Spleen (tissue), 11 donors: ENCODE data around the gene COL11A2. TPM values are rescaled to one million over a fixed set of nuclear protein-coding genes. Genes with fewer than 3 reads are reported as not detected.

Experiments
- DNase-seq: peaks from one replicate; pipeline ENCODE4 v3.0.0-alpha.2; 2020
- H3K27ac ChIP-seq, 8 donors: fragments of 200-600 bp; sonication (generic) in 7 of 8; 1 replicate in 4 of 8; 2 replicates in 4 of 8; pipeline versions ENCODE4 v1.5.0 to v1.8.0; 2016 to 2021; ENCODE audit warnings: inconsistent platforms in 4 of 8, mild to moderate bottlenecking in 4 of 8, moderate library complexity in 1 of 8
- H3K27me3 ChIP-seq, 7 donors: fragments of 200-600 bp; sonication (generic) in 6 of 7; replicated peaks in 1 of 7; 1 replicate in 4 of 7; 2 replicates in 3 of 7; pipeline versions ENCODE4 v1.5.0 to v1.8.0; 2016 to 2021; ENCODE audit warnings: inconsistent platforms in 3 of 7, mild to moderate bottlenecking in 1 of 7
- H3K36me3 ChIP-seq, 6 donors: fragments of 200-600 bp; sonication (generic) in 5 of 6; 1 replicate in 4 of 6; 2 replicates in 2 of 6; pipeline versions ENCODE4 v1.5.0 to v1.8.0; 2016 to 2021; ENCODE audit warnings: inconsistent platforms in 2 of 6
- H3K4me1 ChIP-seq, 6 donors: fragments of 200-600 bp; sonication (generic) in 5 of 6; 1 replicate in 3 of 6; 2 replicates in 3 of 6; pipeline versions ENCODE4 v1.5.0 to v1.8.0; 2016 to 2021; ENCODE audit warnings: inconsistent platforms in 3 of 6
- H3K4me3 ChIP-seq, 8 donors: fragments of 200-600 bp; sonication (generic) in 7 of 8; 1 replicate in 4 of 8; 2 replicates in 4 of 8; pipeline versions ENCODE4 v1.5.0 to v1.8.0; 2016 to 2021; ENCODE audit warnings: inconsistent platforms in 4 of 8, mild to moderate bottlenecking in 4 of 8, moderate library complexity in 2 of 8
- H3K9me3 ChIP-seq, 8 donors: fragments of 200-600 bp; sonication (generic) in 7 of 8; 1 replicate in 4 of 8; 2 replicates in 4 of 8; pipeline versions ENCODE4 v1.5.0 to v1.8.0; 2016 to 2021; ENCODE audit warnings: inconsistent platforms in 4 of 8
- CTCF ChIP-seq, 11 experiments: fragments of 200-600 bp in 7 of 11; fragments of 450-650 bp in 4 of 11; sonication (generic) in 4 of 11; IDR thresholded peaks in 8 of 11; conservative IDR thresholded peaks in 3 of 11; 1 replicate in 7 of 11; 2 replicates in 4 of 11; pipeline versions ENCODE4 v1.4.0 to v1.8.0; 2016 to 2021; ENCODE audit warnings: antibody characterized with exemption in 11 of 11, inconsistent platforms in 4 of 11, mild to moderate bottlenecking in 1 of 11
- POLR2A ChIP-seq, 3 donors: fragments of 450-650 bp; IDR thresholded peaks; one replicate each; pipeline ENCODE4 v1.5.1; 2017; ENCODE audit warnings: antibody characterized with exemption in 3 of 3, mild to moderate bottlenecking in 1 of 3
- POLR2AphosphoS5 ChIP-seq, 3 donors: sonication (generic); formaldehyde crosslinking; IDR thresholded peaks; one replicate each; pipeline ENCODE4 v1.5.1; 2017; ENCODE audit warnings: antibody characterized with exemption in 3 of 3
- WGBS, 5 donors: extraction: QIAGEN DNeasy Blood & Tissue Kit in 3 of 5; methylation state at CpG; one replicate each; pipeline versions ENCODE4 v1.1.5 to v1.1.7; 2013 to 2018; 5-methylcytosine and 5-hydroxymethylcytosine counted together
- intact Hi-C: fragments of 100-400 bp; cut with DNase I; formaldehyde crosslinking; loops from one replicate; pipeline ENCODE4 v1.15.0; 2023; ENCODE audit warnings: low total_unique reads
- polyA plus RNA-seq, 3 donors: library from polyadenylated mRNA; stranded (reverse); fragments of 200-250 nt; gene quantifications; one replicate each; pipeline ENCODE4 v1.2.1, GENCODE V29; 2013
- total RNA-seq, 7 donors: library from RNA; depleted of rRNA in 3 of 7; stranded (reverse); fragments of >200 nt in 3 of 7; fragmentation: NEBNext Ultra II Directional in 4 of 7; extraction: Animal tissue kit (Norgen Biotek cat#: 25700) in 4 of 7; gene quantifications; one replicate each; pipeline versions ENCODE4 v1.1.0 to v1.2.1, GENCODE V29; 2016 to 2021
- donor health status: healthy with polysubstance abuse.
- donor health status: DM: no; HTN: no; CAD: no; lungs with moderate emphysema.
- donor health status: DM: no; HTN: no; CAD: no.
- donor health status: Bipolar disorder and iron deficiency.
- donor health status: healthy.
- donor health status: DM: no; HTN: no; CAD: no.
- donor health status: DM: yes; HTN: yes; CAD: no.

The COL11A2 gene
- total and polyA plus RNA-seq, 10 donors, result 0.68 to 2.4 (median 1.3) TPM

DNA sequence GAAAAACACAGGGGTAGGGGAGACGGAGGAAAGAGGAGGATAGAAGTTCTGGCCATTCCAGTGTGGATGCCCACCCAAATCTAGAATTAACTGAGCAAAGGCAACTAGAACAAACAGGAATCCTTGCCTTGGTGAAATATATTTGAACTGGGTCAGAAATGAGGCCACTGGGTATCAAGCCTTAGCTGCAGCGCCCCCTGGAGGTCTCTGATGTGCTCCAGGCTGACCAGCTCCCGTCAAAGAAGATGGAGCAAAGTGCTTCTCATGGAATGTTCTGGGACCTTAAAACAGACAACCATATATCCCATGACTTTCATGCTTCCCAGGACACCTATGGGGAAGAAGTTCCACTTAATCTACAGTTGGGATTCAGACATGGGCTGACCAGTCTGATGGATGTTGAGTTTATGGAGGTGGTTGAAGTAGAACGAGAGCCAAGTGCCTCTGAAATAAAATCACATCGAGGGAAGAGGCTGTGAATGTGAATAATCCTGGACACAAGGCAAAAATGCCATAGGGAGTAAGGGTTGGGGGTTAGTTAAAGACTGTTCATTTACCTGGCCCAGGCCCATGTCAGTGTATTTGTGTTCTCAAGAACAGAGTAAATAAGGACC, 66.1 kb downstream of the COL11A2 start:
- TF ChIP-seq CTCF (IDR thresholded peaks at IDR 0.05 in 8 of 11, conservative IDR thresholded peaks at IDR 0.05 in 3 of 11), result peak; percentile 27 to 78 (median 57)
- TF ChIP-seq POLR2AphosphoS5 (IDR thresholded peaks at IDR 0.05), result no peak
- Histone ChIP-seq H3K4me1 (no peaks in the 10 kb centered on the region), H3K27me3 (no peaks in the 10 kb centered on the region), H3K4me3 (no peak overlapping the region), H3K36me3 (no peaks in the 10 kb centered on the region), H3K27ac (no peak overlapping the region), H3K9me3 (peaks cover 0 to 19% (median 15%) of the 10 kb centered on the region in 8 donors)
- peak; percentile 90 for DNase-seq
- intact Hi-C loops, result no loop called here
- 40 to 71% (median 51%) methylated on average over 5 of the region's 5 CpGs for WGBS, 5 donors

DNA sequence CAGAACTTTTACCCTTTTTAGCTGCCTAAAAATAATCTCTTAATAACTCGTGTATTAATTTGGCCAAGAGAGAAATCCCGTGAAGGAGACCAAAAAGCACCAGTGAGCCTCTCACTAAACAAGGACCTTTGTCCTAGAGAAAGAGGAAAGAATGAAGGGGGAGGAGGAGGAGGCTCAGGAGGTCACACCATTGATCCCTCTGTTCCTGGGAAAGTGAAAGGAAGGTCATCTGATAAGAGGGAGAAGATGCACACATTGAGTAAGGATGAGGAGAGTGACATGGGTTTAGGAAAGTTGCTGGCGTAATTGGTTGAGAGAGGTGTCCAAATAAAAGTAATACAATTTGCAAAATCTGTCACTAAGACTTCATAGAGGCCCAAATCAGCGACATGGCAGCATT, 67.3 kb downstream of the COL11A2 start:
- H3K9me3 ChIP-seq, result peaks cover 0 to 19% (median 15%) of the 10 kb centered on the region in 8 donors
- H3K27ac ChIP-seq, result no peak overlapping the region
- no peaks in the 10 kb centered on the region for H3K4me1 ChIP-seq
- TF ChIP-seq CTCF (IDR thresholded peaks at IDR 0.05 in 8 of 11, conservative IDR thresholded peaks at IDR 0.05 in 3 of 11) (no peak), POLR2A (IDR thresholded peaks at IDR 0.05) (no peak), POLR2AphosphoS5 (IDR thresholded peaks at IDR 0.05) (no peak)
- DNase-seq, result no peak
- intact Hi-C loops, result no loop called here
- WGBS, 5 donors, result 74 to 83% (median 82%) methylated on average over 4 of the region's 4 CpGs
- H3K4me3 ChIP-seq, result no peak overlapping the region
- H3K27me3 ChIP-seq, result no peaks in the 10 kb centered on the region
- H3K36me3 ChIP-seq, result no peaks in the 10 kb centered on the region

DNA sequence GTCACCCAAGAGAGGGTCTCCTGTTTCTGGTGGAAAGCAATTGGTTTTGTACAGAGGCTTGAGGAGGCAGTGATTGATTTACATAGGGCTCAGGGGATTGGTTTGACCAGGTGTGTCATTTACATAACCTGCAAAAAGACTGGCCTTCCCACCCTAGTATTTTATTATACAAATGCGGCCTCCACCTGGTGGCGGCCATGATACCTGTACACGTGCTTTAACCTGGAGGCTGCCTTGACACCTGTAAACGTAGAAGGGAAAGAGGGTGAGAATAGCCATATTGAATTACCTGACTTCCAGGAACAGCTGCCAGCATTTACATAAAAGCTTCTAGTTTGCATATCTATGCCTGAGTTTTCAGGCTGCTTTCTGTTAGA, 67.8 kb downstream of the COL11A2 start:
- Histone ChIP-seq H3K36me3 (no peaks in the 10 kb centered on the region), H3K27me3 (no peaks in the 10 kb centered on the region), H3K4me1 (no peaks in the 10 kb centered on the region), H3K9me3 (peaks cover 0 to 19% (median 15%) of the 10 kb centered on the region in 8 donors), H3K27ac (no peak overlapping the region), H3K4me3 (no peak overlapping the region)
- no peak for DNase-seq
- TF ChIP-seq POLR2A (IDR thresholded peaks at IDR 0.05) (no peak), POLR2AphosphoS5 (IDR thresholded peaks at IDR 0.05) (no peak), CTCF (IDR thresholded peaks at IDR 0.05 in 8 of 11, conservative IDR thresholded peaks at IDR 0.05 in 3 of 11) (no peak)
- WGBS, 5 donors, result 63 to 96% (median 85%) methylated on average over 4 of the region's 4 CpGs
- intact Hi-C loops, result no loop called here

DNA sequence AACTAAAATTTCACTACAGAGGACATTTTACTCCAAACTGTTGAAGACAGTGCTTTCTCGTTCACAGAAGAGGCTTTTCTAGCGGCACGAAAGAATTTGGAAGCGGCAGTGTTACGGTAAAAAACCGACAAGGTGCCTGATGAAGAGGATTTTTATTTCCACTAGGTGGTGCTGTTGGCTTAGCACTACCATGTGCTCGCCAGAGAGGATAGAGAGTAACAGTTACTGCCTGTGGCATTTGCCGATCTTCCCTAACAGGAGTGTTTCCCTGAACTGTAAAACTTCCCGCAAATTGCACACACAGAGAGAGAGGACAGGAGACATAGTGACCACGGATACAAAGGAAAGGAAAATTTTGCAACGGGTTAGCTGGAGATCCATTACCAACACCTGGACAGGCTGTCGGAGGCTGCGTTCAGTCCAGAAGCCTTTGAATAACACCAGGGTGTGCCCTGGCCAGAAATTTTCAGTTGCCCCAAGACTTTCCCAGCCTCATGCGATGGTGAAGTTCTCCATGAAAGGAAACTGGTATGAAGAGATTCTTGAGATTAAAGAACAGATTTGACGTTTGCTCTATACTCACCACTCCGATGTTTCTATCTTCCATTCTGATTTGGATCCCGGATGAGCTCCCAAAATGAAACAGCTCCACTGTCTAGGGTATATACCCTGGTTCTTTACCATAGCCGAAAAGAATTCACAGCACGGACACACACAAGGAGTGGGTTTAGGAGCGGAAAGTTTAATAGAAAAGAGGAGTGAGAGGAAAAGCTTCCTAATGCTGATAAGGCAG, 68.3 kb downstream of the COL11A2 start:
- Histone ChIP-seq H3K36me3 (no peaks in the 10 kb centered on the region), H3K27me3 (no peaks in the 10 kb centered on the region), H3K27ac (no peak overlapping the region), H3K4me3 (no peak overlapping the region), H3K4me1 (no peaks in the 10 kb centered on the region), H3K9me3 (peaks cover 0 to 19% (median 15%) of the 10 kb centered on the region in 8 donors)
- intact Hi-C loops, result no loop called here
- TF ChIP-seq CTCF (IDR thresholded peaks at IDR 0.05 in 8 of 11, conservative IDR thresholded peaks at IDR 0.05 in 3 of 11) (peak in 6 of 11 experiments; percentile 18 to 67 (median 58)), POLR2A (IDR thresholded peaks at IDR 0.05) (no peak)
- 66 to 91% (median 82%) methylated on average over 20 of the region's 20 CpGs for WGBS, 5 donors
- DNase-seq, result no peak
